ENCODE measurements around the gene CDX2.

CDX2 gene

DNA sequence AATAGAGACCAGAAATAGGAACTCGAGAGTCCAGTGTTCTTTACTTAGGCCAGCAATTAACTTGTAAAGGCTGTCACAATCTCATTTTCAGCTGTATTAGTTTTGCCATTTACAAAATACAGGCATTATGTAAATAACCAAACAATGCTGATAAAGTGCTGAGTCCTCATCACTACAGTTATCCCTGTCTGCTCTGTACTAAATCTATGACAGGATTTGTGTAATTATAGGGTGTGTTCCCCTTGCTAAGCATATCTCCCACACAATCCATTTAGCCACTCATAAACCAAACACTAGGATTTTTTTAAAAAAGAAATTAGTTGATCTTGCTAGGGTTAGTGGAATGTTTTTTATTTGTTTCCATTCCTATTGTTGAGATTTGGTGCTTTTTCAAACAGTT is 26.1 kb downstream of the CDX2 start:
- no peak overlapping the region for H3K4me3 ChIP-seq (ENCODE audit: low read depth, low read length)
- TF ChIP-seq, protein P1, sequence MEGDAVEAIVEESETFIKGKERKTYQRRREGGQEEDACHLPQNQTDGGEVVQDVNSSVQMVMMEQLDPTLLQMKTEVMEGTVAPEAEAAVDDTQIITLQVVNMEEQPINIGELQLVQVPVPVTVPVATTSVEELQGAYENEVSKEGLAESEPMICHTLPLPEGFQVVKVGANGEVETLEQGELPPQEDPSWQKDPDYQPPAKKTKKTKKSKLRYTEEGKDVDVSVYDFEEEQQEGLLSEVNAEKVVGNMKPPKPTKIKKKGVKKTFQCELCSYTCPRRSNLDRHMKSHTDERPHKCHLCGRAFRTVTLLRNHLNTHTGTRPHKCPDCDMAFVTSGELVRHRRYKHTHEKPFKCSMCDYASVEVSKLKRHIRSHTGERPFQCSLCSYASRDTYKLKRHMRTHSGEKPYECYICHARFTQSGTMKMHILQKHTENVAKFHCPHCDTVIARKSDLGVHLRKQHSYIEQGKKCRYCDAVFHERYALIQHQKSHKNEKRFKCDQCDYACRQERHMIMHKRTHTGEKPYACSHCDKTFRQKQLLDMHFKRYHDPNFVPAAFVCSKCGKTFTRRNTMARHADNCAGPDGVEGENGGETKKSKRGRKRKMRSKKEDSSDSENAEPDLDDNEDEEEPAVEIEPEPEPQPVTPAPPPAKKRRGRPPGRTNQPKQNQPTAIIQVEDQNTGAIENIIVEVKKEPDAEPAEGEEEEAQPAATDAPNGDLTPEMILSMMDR (IDR thresholded peaks at IDR 0.05; ENCODE audit: borderline replicate concordance, insufficient read depth, low read depth, low read length): no peak

DNA sequence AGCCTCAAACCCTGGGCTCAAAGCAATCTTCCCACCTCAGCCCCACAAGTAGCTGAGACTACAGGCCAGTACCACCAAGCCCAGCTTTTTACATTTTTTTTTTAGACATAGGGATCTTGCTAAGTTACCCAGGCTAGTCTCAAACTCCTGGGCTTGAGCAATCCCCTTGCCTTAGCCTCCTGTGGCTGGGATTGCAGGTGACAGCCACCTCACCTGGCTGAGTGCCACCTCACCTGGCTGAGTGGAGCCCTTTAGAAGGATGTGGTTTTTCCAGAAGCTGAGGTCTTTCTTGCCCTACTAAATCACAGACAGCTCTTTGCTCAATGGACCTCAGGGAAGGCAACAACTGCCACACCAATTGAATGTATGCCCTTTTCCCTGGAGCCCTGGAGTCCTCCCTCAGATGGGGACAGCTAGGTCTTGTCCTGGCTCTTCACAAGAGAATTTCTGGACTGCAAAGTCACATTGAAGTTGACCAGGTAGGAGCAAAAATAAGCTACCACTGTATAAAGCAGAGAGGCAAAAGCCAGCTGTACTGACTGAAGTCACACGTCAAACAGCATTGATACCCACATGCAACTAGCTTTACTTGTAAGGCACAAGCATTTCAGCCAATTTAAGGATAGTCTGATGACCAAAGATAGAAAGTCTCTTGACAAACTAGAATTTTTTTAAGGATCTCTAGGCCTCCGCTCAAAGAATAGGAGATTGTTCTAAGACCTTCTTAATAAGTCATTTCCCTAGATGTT is 35.4 kb downstream of the CDX2 start:
- TF ChIP-seq, protein P1 (IDR thresholded peaks at IDR 0.05; ENCODE audit: borderline replicate concordance, insufficient read depth, low read depth, low read length): no peak
- H3K4me3 ChIP-seq (ENCODE audit: low read depth, low read length): no peak overlapping the region

DNA sequence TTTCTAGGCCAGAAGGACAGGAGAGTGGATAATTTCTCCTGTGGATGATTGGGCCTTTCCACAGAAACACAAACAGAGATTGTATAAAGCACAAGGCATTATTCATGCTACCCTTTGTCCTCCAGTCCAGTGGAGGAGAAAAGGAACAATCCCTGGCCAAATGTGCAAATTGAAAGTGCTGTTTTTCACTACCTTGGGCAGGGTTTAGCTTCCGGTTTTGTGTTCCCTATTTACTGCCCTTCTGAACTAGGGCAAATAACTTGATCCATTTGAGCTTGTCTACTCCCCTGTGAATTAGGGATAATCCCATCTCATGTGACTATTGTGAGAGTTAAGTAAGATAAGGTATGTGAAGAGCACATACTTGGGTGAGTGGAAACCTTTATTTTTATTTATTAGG is 36.0 kb downstream of the CDX2 start:
- H3K4me3 ChIP-seq (ENCODE audit: low read depth, low read length): no peak overlapping the region
- TF ChIP-seq, protein P1 (IDR thresholded peaks at IDR 0.05; ENCODE audit: borderline replicate concordance, insufficient read depth, low read depth, low read length): no peak

DNA sequence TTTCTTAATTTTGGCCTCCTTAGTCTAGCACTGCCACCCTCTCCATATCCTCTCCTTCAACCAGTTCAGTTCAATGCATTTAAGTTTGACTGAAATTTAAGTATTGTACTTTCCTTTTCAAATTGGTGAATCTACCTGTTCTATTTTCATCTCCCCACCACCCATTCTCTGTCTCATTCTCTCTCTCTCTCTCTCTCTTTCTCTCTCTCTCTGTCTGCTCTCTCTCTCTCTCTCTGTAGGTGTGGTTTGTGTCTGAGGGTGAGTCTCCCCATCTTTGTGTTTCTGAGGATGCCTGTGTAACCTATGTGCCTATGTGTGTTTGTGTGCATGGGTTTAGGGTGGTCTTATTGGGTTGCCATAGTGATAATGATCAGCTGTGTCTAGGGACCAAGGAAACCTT is 39.2 kb downstream of the CDX2 start:
- TF ChIP-seq, protein P1 (IDR thresholded peaks at IDR 0.05; ENCODE audit: borderline replicate concordance, insufficient read depth, low read depth, low read length): no peak
- no peak overlapping the region for H3K4me3 ChIP-seq (ENCODE audit: low read depth, low read length)

DNA sequence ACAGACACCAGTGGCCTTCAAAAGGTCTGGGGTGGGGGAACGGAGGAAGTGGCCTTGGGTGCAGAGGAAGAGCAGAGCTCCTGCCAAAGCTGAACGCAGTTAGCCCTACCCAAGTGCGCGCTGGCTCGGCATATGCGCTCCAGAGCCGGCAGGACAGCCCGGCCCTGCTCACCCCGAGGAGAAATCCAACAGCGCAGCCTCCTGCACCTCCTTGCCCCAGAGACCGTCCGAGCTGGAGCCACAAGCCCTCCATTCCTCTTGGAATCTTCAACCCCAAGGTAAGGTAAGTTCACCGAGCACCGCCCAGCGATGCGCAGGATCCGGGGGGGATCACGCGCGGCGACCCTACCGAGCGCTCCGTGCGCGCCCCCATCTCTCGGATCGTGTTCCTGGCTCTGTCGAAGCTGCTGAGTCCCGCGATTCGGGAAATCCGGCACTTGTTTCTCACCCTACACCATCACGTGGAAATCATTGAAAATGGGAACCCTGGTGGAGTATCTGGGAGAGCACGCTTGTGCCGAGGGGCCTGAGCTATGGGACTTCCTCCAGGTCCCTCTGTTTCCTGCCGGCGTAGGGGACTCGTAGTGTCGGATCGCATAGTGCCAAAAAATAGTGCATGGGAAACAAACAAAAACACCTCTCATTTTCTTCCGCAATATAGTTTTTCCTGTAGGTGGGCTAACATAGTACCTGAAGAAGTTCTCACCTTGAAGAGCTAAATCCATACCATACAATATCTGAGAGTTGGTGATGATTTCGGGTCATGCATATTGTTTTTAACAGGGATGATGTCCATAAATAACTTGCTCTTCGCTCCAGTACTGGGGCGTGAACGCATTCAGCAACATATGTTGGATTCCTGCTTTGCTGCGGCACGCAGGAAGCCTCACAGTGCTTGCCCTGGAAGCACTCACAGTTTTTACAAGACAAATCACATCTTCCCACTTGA is 40.0 kb downstream of the CDX2 start:
- TF ChIP-seq, protein P1 (IDR thresholded peaks at IDR 0.05; ENCODE audit: borderline replicate concordance, insufficient read depth, low read depth, low read length): no peak

DNA sequence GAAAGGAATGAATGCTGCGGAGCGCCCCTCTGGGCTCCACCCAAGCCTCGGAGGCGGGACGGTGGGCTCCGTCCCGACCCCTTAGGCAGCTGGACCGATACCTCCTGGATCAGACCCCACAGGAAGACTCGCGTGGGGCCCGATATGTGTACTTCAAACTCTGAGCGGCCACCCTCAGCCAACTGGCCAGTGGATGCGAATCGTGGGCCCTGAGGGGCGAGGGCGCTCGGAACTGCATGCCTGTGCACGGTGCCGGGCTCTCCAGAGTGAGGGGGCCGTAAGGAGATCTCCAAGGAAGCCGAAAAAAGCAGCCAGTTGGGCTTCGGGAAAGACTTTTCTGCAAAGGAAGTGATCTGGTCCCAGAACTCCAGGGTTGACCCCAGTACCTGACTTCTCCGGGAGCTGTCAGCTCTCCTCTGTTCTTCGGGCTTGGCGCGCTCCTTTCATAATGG is 40.7 kb downstream of the CDX2 start:
- TF ChIP-seq, protein P1 (IDR thresholded peaks at IDR 0.05; ENCODE audit: borderline replicate concordance, insufficient read depth, low read depth, low read length): no peak
- H3K4me3 ChIP-seq (ENCODE audit: low read depth, low read length): no peak overlapping the region

More for the DNA sequence above, 40.0 kb downstream of the CDX2 start:
- no peak overlapping the region for H3K4me3 ChIP-seq (ENCODE audit: low read depth, low read length)
